ENCODE data around the gene GRID1.

Gene GRID1

DNA sequence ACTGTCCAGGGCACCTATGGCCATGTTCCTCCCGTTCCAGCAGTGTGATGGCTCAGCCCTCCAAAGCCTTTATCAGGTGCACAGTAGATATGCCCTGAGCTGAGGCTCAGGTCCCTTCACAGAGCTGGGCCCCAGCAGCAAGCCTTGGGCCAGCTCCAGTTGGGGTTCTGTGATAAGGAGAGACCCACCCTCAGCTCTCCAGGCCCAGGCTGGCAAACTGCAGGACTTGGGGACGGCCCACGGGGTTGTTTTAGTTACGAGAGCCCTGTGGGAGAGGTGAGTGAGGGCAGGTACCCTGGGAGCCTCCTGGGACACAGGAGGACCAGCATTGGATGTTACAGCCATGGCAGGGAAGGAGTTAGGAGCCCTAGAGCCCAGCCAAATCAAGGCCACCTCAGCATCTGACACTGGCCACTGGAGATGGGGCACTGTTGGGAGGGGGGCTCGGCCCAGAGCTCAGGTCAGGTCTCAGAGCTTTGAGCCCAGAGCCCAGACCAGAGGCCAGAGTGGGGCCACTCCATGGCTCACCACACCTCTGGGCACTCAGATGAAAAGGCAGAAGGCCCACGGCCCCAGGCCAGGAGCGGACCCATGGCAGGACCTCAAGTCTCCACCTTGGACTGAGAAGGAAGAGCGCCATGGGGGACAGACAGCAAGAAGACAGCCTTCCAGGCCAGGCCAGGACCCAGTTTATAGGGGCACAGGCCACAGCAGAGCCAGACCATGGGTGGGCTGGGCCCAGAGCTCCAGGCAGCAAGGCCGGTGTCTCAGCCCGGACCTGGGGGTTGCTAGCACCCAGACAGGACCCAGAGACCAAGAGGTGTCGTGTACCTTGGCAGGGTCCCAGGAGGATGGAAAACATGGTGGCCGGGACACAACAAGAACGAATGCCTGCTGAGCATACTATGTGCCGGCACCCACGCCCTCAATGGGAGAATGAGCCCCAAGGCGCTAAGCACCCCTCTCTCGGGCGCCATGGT lies 12.8 kb downstream of the GRID1 start (continued):
- TF ChIP-seq KLF8 (tag by site-specific recombination; IDR thresholded peaks at IDR 0.05) (no peak), ZEB2 (tag by site-specific recombination; IDR thresholded peaks at IDR 0.05) (no peak), ZNF26 (tag by site-specific recombination; IDR thresholded peaks at IDR 0.05) (no peak)
- TF ChIP-seq, protein P1, sequence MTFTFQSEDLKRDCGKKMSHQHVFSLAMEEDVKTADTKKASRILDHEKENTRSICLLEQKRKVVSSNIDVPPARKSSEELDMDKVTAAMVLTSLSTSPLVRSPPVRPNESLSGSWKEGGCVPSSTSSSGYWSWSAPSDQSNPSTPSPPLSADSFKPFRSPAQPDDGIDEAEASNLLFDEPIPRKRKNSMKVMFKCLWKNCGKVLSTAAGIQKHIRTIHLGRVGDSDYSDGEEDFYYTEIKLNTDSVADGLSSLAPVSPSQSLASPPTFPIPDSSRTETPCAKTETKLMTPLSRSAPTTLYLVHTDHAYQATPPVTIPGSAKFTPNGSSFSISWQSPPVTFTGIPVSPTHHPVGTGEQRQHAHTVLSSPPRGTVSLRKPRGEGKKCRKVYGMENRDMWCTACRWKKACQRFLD (tag by site-specific recombination; IDR thresholded peaks at IDR 0.05), result no peak

GRCh38 chr10:86350897-86351296 lies 15.7 kb downstream of the GRID1 start:
- POLR2A ChIA-PET, result no interaction called here
- no peak for TF ChIP-seq ZNF76 (tag by site-specific recombination; IDR thresholded peaks at IDR 0.05; ENCODE audit: borderline replicate concordance, low read depth)
- no peak for TF ChIP-seq ZNF155 (tag by site-specific recombination; IDR thresholded peaks at IDR 0.05)
- TF ChIP-seq ZNF549 (tag by site-specific recombination; IDR thresholded peaks at IDR 0.05), result no peak
- TF ChIP-seq ZNF621 (tag by site-specific recombination; IDR thresholded peaks at IDR 0.05), result no peak
- Histone ChIP-seq H3K27ac (ENCODE audit: extremely low read depth, low read depth, low read length) (no peak overlapping the region), H3K9me3 (ENCODE audit: control insufficient read depth, insufficient read depth, low read depth, low read length) (no peaks in the 10 kb centered on the region), H3K4me3 (ENCODE audit: low read depth, low read length) (no peak overlapping the region), H3K4me1 (ENCODE audit: control insufficient read depth, insufficient read depth, low read length) (no peaks in the 10 kb centered on the region), H3K36me3 (ENCODE audit: control insufficient read depth in 2 of 2, insufficient read depth in 1 of 2, low read length in 2 of 2) (no peaks in the 10 kb centered on the region)
- CTCF ChIA-PET, result interaction anchor here (0.6 to 3.1 kb wide), 3 partner anchors 9 to 1826 kb away, joined by 3 to 34 read pairs (median 3); no protein-coding TSS in a partner anchor

GRCh38 chr10:86349940-86350630 lies 16.5 kb downstream of the GRID1 start:
- Histone ChIP-seq H3K4me1 (ENCODE audit: control insufficient read depth, insufficient read depth, low read length) (no peaks in the 10 kb centered on the region), H3K36me3 (ENCODE audit: control insufficient read depth in 2 of 2, insufficient read depth in 1 of 2, low read length in 2 of 2) (no peaks in the 10 kb centered on the region), H3K4me3 (ENCODE audit: low read depth, low read length) (no peak overlapping the region), H3K27ac (ENCODE audit: extremely low read depth, low read depth, low read length) (no peak overlapping the region), H3K9me3 (ENCODE audit: control insufficient read depth, insufficient read depth, low read depth, low read length) (no peaks in the 10 kb centered on the region)
- ChIA-PET POLR2A (no interaction called here), CTCF (interaction anchor here (0.6 to 3.1 kb wide), 4 partner anchors 10 to 691 kb away, joined by 3 to 34 read pairs (median 3); no protein-coding TSS in a partner anchor)
- no peak for TF ChIP-seq CTCF (tag by site-specific recombination; IDR thresholded peaks at IDR 0.05)
- TF ChIP-seq HOXC10 (CRISPR knock-in tag; IDR thresholded peaks at IDR 0.05), result no peak
- no peak for TF ChIP-seq ZNF324 (tag by site-specific recombination; IDR thresholded peaks at IDR 0.05)
- TF ChIP-seq ZNF629 (tag by site-specific recombination; IDR thresholded peaks at IDR 0.05), result no peak
- TF ChIP-seq ZNF274 (IDR thresholded peaks at IDR 0.05; ENCODE audit: low read length), result no peak
- TF ChIP-seq ZNF274 (tag by site-specific recombination; IDR thresholded peaks at IDR 0.05; ENCODE audit: borderline replicate concordance), result no peak
- TF ChIP-seq ZNF623 (tag by site-specific recombination; IDR thresholded peaks at IDR 0.05), result peak; percentile 80
- TF ChIP-seq ZNF621 (tag by site-specific recombination; IDR thresholded peaks at IDR 0.05), result no peak
